Stimulated activated CD8-positive, alpha-beta memory T cell treated with anti-CD3 and anti-CD28 coated beads, Interleukin-2, amount 100 ng/mL, for 48 hours (primary cell): Measurements from ENCODE around the gene OR6C2.
"Not testable (repeated sequence)": the region's sequence is repeated elsewhere in the genome, so short reads cannot be mapped to it uniquely, and the experiment has no call there.

ENCODE experiments used
- DNase-seq, 2 donors: peaks; one replicate each; pipeline ENCODE4 v3.0.0-alpha.2; 2020; ENCODE audit warnings: low read depth in 2 of 2

The OR6C2 gene

DNA sequence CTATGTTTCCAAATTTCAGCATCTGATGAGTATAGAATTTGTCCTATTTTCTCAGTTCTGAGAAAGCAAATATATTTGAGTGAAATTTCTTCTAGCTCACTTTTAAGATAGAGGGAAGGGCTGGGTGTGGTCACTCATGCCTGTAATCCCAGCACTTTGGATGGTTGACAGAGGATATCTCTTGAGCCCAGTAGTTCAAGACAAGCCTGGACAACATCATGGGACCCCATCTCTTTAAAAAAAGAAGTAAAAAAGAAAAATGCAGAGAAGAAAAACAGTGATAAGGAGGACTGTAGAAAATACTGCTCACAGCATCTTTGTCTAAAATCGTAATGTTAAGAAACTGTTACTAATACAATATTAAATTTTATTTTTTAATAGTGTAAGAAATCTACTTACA, 28.4 kb downstream of the OR6C2 start:
- no peak for DNase-seq

DNA sequence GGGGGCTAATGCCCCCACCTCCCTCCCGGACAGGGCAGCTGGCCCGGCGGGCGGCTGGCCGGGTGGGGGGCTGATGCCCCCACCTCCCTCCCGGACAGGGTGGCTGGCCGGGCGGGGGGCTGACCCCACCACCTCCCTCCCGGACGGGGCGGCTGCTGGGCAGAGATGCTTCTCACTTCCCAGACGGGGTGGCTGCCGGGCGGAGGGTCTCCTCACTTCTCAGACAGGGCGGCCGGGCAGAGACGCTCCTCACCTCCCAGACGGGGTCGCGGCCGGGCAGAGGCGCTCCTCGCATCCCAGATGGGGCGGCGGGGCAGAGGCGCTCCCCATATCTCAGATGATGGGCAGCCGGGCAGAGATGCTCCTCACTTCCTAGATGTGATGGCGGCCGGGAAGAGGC, 35.3 kb downstream of the OR6C2 start:
- DNase-seq, result not testable (repeated sequence)

DNA sequence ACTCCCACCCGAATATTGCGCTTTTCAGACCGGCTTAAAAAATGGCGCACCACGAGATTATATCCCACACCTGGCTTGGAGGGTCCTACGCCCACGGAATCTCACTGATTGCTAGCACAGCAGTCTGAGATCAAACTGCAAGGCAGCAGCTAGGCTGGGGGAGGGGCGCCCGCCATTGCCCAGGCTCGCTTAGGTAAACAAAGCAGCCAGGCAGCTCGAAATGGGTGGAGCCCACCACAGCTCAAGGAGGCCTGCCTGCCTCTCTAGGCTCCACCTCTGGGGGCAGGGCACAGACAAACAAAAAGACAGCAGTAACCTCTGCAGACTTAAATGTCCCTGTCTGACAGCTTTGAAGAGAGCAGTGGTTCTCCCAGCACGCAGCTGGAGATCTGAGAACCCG, 40.4 kb downstream of the OR6C2 start:
- not testable (repeated sequence) for DNase-seq

DNA sequence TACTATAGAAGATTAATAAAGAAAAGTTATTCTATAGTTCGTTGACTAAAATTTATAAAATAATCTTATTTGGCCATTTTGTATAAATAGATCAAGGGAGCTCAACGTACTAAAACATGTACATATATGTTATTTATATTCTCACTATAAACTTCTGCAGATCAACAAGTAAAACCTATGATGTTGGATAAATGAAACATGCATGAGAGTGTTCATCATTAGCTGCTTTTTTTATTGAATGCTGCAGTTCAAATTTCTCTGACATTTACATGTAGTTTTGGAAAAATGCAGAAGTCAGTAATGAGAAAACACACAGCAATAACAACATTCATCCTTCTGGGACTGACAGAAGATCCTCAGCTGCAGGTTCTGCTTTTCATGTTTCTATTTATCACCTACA, 48.2 kb downstream of the OR6C2 start, which contains the start of gene OR6C68:
OR6C68 (plus strand) TSS at position 301 of the 400 bp plus-strand sequence; CDS start at position 301, 0 bp downstream.
- no peak for DNase-seq

DNA sequence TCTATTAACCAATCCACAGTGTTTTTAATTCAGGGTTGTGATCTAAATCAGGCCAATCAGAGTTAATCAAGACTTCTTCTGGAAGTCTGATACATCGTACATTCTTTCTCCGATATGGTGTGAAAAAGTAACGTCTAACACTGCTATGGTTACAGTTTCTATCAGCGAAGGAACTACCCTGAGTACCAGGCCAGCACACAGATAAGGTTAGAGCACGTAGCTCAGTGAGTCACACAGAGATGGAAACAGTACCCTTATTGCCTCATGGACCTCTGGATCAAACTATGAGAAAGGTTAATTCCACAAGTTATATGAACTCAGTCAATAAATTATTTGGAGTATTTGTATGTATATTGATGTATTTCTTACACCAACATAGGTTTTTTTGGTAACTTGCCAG, 51.6 kb downstream of the OR6C2 start:
- DNase-seq, result no peak

DNA sequence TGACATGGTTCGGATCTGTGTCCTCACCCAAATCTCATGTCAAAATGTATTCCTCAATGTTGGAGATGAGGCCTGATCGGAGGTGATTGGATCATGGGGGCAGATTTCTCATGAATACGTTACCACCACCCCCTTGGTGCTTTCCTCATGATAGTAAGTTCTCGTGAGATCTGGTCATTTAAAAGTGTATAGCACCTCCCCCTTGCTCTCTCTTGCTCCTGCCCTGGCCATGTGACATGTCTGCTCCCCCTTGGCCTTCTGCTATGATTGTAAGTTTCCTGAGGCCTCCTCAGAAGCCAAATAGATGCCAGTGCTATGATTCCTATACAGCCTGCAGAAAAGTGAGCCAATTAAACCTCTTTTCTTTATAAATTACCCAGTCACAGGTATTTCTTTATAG, 55.4 kb downstream of the OR6C2 start:
- DNase-seq, result no peak

DNA sequence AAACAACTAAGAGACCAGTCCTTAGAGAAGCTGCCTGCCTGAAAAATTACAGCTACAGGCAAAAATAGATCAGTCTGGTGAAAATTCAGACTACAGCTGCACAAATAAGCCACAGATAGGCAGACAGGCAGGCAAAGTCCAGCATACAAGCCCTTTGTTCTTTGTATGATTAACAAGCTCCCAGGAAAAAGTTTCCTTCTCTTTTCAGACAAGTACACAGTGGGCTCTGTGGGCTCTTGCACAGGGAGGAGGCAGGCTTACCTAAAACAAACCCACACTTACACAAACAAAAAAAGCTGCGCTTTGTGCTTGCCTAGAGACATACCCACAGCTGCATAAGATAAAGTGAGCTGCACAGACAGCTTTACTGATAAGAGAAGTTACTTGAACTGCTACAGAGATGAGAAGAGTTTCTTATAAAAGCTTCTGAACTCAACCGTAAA, 56.0 kb downstream of the OR6C2 start:
- DNase-seq, result no peak

DNA sequence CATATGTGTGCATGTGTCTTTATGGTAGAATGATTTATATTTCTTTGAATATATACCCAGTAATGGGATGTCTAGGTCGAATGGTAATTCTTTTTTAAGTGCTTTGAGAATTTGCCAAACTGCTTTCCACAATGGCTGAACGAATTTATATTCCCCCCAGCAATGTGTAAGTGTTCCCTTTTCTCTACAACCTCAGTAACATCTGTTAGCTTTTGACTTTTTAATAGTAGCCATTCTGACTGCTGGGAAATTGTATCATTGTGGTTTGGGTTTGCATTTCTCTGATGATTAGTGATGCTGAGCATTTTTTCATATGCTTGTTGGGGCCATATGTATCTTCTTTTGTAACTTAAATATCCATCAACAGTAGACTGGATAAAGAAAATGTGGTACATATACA, 57.7 kb downstream of the OR6C2 start:
- DNase-seq, result no peak
